Keratinocyte (primary cell): ENCODE measurements around the gene WWC1. TPM values are rescaled to one million over a fixed set of nuclear protein-coding genes. Genes with fewer than 3 reads are reported as not detected.

Experiments
- DNase-seq: peaks from one replicate; pipeline ENCODE4 v3.0.0-alpha.2; 2011; ENCODE audit warnings: low read depth, missing footprints, low spot score
- FAIRE-seq: peaks from 2 replicates; lab custom pipeline; 2011; peaks lifted over from hg19 to GRCh38; lab: Jason Lieb, UNC
- H2AFZ ChIP-seq: 2 replicates; pipeline ENCODE4 v1.6.0; 2012; ENCODE audit warnings: low read length, control low read depth, inconsistent platforms; ENCODE audit not compliant: control insufficient read depth
- H3K27ac ChIP-seq: 2 replicates; pipeline ENCODE4 v1.5.1; 2011; ENCODE audit warnings: low read length; ENCODE audit not compliant: control insufficient read depth, insufficient read depth
- H3K27me3 ChIP-seq: 3 replicates; pipeline ENCODE4 v1.6.0; 2011; ENCODE audit warnings: low read length; ENCODE audit not compliant: control insufficient read depth, insufficient read depth; ENCODE audit errors: extremely low read depth
- H3K36me3 ChIP-seq, 2 experiments: 2 replicates in 1 of 2; 3 replicates in 1 of 2; pipeline ENCODE4 v1.5.1; 2011; ENCODE audit warnings: low read length in 2 of 2, mild to moderate bottlenecking in 1 of 2; ENCODE audit not compliant: control insufficient read depth in 2 of 2, insufficient read depth in 2 of 2; ENCODE audit errors: extremely low read depth in 1 of 2
- H3K4me1 ChIP-seq: 3 replicates; pipeline ENCODE4 v1.5.1; 2011; ENCODE audit warnings: low read length; ENCODE audit not compliant: control insufficient read depth, insufficient read depth; ENCODE audit errors: extremely low read depth
- H3K4me2 ChIP-seq: 3 replicates; pipeline ENCODE4 v1.6.0; 2011; ENCODE audit warnings: low read depth, low read length; ENCODE audit not compliant: control insufficient read depth, insufficient read depth; ENCODE audit errors: extremely low read depth
- H3K4me3 ChIP-seq, 3 experiments: fragments of 200-600 bp in 1 of 3; sonication (generic) in 1 of 3; 2 replicates in 2 of 3; 3 replicates in 1 of 3; pipeline ENCODE4 v1.5.1; 2011 to 2016; ENCODE audit warnings: low read length in 3 of 3, mild to moderate bottlenecking in 3 of 3, control low read depth in 2 of 3, inconsistent platforms in 1 of 3, low read depth in 1 of 3, mixed read lengths in 1 of 3, mixed run types in 1 of 3, moderate library complexity in 1 of 3; ENCODE audit not compliant: control insufficient read depth in 2 of 3, insufficient read depth in 2 of 3; ENCODE audit errors: extremely low read depth in 1 of 3
- H3K79me2 ChIP-seq: 2 replicates; pipeline ENCODE4 v1.6.0; 2012; ENCODE audit warnings: low read length; ENCODE audit not compliant: control insufficient read depth, insufficient read depth
- H3K9ac ChIP-seq: 3 replicates; pipeline ENCODE4 v1.6.0; 2011; ENCODE audit warnings: low read length; ENCODE audit not compliant: control insufficient read depth, insufficient read depth; ENCODE audit errors: extremely low read depth
- H3K9me1 ChIP-seq: 3 replicates; pipeline ENCODE4 v1.6.0; 2011; ENCODE audit warnings: low read length; ENCODE audit not compliant: control insufficient read depth, insufficient read depth; ENCODE audit errors: extremely low read depth
- H3K9me3 ChIP-seq: 2 replicates; pipeline ENCODE4 v1.5.1; 2012; ENCODE audit warnings: low read depth, low read length; ENCODE audit not compliant: control insufficient read depth
- H4K20me1 ChIP-seq: 3 replicates; pipeline ENCODE4 v1.6.0; 2011; ENCODE audit warnings: low read length; ENCODE audit not compliant: control insufficient read depth, insufficient read depth; ENCODE audit errors: extremely low read depth
- CTCF ChIP-seq, 3 experiments: IDR thresholded peaks in 1 of 3; conservative IDR thresholded peaks in 1 of 3; optimal IDR thresholded peaks in 1 of 3; 2 replicates in 2 of 3; 3 replicates in 1 of 3; pipeline versions ENCODE3 to v1.5.1; 2011; ENCODE audit warnings: low read length in 3 of 3, mild to moderate bottlenecking in 3 of 3, moderate library complexity in 2 of 3, control low read depth in 1 of 3, inconsistent platforms in 1 of 3; ENCODE audit not compliant: insufficient read depth in 2 of 3; ENCODE audit errors: extremely low read depth in 1 of 3
- EZH2 ChIP-seq: IDR thresholded peaks from one replicate; pipeline ENCODE4 v1.6.1; 2012; ENCODE audit warnings: inconsistent platforms, mild to moderate bottlenecking, low read length, moderate library complexity
- dilution Hi-C: fragments of 300-500 bp; cut with MboI; formaldehyde crosslinking; loops from one replicate; pipeline ENCODE4 v1.7.0; 2020; ENCODE audit warnings: low sequenced_read_pairs; ENCODE audit not compliant: extremely low pct_ligation_motif_present
- polyA plus RNA-seq, 5 experiments: library from polyadenylated mRNA; depleted of rRNA in 3 of 5; stranded (reverse) in 3 of 5; stranded (forward) in 1 of 5; unstranded in 1 of 5; fragments of >200 nt; gene quantifications; 1 replicate in 1 of 5; 2 replicates in 3 of 5; 3 replicates in 1 of 5; pipeline versions ENCODE4 v1.2.1 to v1.2.3, GENCODE V29; 2011 to 2012; ENCODE audit warnings: missing spikeins in 2 of 5, low read depth in 1 of 5, low replicate concordance in 1 of 5

The WWC1 gene
- polyA plus RNA-seq, 1 donor (not counting 4 experiments of a cell fraction or from before 2014, with no cell fraction given) = 19.8 TPM

DNA sequence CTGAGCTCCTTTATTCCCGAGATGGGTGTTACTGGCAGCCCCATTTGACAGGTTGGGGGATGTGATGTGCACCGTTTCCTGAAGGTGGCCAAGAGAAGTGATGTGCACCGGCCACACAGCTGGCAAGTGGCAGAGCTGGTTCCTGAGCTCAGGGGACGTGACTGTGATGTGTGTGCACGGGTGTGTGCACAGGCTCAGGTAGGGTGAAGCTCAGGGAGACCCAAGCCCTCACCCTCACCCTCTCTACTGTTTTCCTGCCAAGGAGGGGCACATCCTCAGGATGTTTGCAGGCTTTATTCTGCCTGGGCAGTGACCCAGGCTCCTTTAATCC lies 56.6 kb downstream of the WWC1 start:
- TF ChIP-seq CTCF (optimal IDR thresholded peaks at IDR 0.05 in 1 of 3, IDR thresholded peaks at IDR 0.05 in 1 of 3, conservative IDR thresholded peaks at IDR 0.05 in 1 of 3; ENCODE audit: extremely low read depth in 1 of 3, insufficient read depth in 2 of 3, low read length in 3 of 3) (no peak), EZH2 (no peak)
- H3K36me3 ChIP-seq = peaks cover 0 to 3% of the 10 kb centered on the region in 2 experiments
- H2AFZ ChIP-seq = no peak overlapping the region
- dilution Hi-C loops = no loop called here
- peaks cover 5% of the 10 kb centered on the region for H3K9me1 ChIP-seq
- peaks cover 5% of the 10 kb centered on the region for H4K20me1 ChIP-seq
- H3K27me3 ChIP-seq = no peaks in the 10 kb centered on the region
- no peak overlapping the region for H3K9ac ChIP-seq
- H3K79me2 ChIP-seq = peaks cover 70% of the 10 kb centered on the region
- H3K27ac ChIP-seq = no peak overlapping the region
- no peak overlapping the region for H3K4me2 ChIP-seq
- H3K9me3 ChIP-seq = no peaks in the 10 kb centered on the region
- DNase-seq = no peak
- peaks cover 18% of the 10 kb centered on the region for H3K4me1 ChIP-seq
- H3K4me3 ChIP-seq = no peak overlapping the region
- FAIRE-seq = no peak

DNA sequence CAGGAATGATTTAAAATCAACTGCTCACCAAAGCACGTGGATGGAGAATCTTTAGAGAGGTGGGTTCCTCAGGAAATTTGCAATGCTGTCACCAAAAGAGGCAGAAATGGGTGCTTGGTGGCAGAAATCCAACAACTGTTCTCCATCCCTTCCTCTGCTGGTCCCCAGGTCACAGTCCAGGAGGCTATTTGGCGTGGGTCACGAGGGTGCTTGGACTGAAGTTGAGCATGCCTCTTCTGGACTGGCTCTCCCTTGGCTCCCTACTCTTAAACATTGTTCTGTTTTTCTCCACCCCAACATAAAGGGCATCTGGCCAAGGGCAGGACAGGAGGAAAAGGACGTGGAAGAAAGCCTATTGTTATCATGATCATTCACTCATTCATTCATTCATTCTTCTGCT lies 58.9 kb downstream of the WWC1 start:
- Histone ChIP-seq H3K9me3 (no peaks in the 10 kb centered on the region), H2AFZ (no peak overlapping the region), H3K27ac (no peak overlapping the region), H3K79me2 (peaks cover 67% of the 10 kb centered on the region), H4K20me1 (peaks cover 5% of the 10 kb centered on the region), H3K27me3 (no peaks in the 10 kb centered on the region), H3K4me2 (no peak overlapping the region), H3K4me1 (peaks cover 24% of the 10 kb centered on the region), H3K36me3 (peaks cover 0 to 3% of the 10 kb centered on the region in 2 experiments), H3K4me3 (no peak overlapping the region), H3K9me1 (peaks cover 5% of the 10 kb centered on the region), H3K9ac (no peak overlapping the region)
- dilution Hi-C loops = no loop called here
- FAIRE-seq (no peak), DNase-seq (no peak)
- TF ChIP-seq EZH2 (no peak), CTCF (optimal IDR thresholded peaks at IDR 0.05 in 1 of 3, IDR thresholded peaks at IDR 0.05 in 1 of 3, conservative IDR thresholded peaks at IDR 0.05 in 1 of 3; ENCODE audit: extremely low read depth in 1 of 3, insufficient read depth in 2 of 3, low read length in 3 of 3) (no peak)
